Stimulated activated CD8-positive, alpha-beta memory T cell treated with anti-CD3 and anti-CD28 coated beads, Interleukin-7, amount 100 ng/mL, for 1 hour (primary cell): ENCODE data around the gene SERTM1.

Experiments used
- DNase-seq, 2 donors: peaks; one replicate each; pipeline ENCODE4 v3.0.0-alpha.2; 2020; ENCODE audit warnings: low read depth in 2 of 2

SERTM1 gene

DNA sequence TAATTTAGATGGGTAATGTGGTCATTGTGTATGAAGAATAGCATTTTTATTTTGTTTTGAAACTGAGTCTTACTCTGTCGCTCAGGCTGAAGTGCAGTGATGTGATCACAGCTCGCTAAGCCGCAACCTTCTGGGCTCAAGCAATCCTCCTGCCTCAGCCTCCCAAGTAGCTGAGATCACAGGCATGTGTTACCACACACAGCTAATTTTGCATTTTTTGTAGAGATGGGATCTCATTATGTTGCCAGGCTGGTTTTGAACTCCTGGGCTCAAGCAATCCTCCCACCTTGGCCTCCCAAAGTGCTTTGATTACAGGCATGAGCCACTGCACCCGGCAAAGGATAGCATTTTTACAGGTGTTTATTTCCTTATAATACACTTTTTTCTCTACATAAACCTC is 36.6 kb downstream of the SERTM1 start:
- DNase-seq: no peak

DNA sequence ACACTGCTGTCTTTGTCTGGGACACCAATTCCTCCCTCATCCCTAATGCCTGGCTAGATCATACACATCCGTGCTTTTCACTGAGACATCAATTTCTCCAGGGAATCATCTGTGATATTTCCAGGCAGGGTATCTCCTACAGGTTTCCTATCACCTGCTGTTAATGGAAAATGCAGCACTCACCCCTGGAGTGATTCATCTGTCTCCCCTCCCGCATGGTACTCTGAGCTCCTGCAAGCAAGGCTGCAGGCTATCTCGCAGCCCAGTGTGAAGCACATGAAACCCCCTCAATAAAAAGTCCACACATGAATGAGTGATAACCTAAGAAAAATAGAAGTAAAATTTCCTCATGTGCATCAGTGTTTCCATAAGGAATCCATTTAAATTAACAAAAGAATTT is 38.5 kb downstream of the SERTM1 start:
- no peak for DNase-seq

DNA sequence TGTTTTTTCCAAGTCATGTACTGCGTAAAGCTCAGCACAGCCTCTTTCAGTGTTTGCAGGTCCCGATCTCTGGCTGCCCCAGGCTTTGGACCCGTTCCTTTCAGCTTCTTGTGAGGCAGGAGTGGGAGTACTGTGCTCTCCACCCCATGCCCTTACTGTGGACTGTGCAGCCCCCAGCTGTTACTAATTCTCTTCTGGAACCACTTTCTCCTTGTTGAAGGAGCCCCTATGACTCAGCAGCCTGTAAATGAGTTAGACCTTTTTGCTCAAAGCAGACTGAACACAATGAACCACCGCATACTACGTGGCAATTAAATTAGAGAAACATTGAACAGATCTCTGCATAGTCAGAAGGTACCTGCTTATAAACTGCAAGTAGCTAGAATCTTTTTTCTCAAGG is 39.0 kb downstream of the SERTM1 start:
- DNase-seq: no peak

DNA sequence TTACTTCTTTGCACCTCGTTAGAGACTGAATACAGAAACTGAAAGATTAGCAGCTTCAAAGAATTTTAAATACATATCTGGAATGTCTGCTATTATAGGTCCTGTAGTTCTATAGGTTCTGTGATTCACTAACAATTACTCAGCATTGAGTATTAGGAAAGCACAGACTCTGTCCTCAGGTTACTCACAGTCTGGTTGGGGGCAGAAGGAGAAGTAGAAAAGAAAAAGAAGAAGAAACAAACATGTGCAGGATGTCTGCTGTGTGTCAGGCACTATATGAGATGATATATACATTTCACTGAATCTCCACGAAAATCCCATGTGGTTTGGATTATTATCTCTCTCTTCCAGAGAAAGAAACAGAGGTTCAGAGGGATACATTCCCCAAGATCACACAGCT is 40.1 kb downstream of the SERTM1 start:
- DNase-seq: no peak

DNA sequence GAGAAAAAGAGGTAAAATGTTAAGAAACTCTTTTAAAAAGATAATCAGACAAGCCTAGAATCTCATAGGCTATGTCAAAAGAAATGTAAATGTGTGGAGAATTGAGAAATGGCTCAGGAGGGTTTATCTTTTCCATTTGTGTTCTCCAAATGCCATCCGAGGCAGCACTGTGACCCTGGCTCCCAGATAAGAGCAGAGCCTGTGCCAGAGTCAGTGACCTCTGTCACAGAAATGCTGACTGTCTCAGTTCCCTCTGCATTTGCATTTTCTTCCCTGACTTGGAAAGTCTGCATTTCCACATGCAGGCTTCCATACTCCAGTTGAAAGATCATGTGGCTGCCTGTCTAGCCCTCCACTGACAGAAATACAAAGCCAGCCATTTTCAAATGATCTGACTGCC is 42.0 kb downstream of the SERTM1 start:
- no peak for DNase-seq

DNA sequence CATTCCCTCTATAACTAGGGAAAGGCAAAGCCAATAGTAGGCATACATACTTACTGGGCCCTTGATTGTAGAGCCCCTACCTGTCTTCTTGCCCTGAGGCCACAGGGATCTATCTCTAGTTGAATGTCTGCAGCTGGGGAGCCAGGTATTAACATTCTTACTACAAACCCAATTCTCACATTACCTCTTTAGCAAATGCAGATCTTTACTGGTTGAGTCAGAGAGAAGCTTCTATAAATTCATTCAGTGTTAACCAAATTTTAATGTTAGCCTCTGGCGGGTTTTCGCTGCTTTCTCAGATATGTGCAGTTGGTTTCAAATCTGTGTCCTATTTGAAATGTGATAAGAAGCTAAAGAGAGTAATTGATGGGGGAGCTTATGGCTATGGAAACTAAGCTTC is 43.2 kb downstream of the SERTM1 start:
- DNase-seq: no peak

DNA sequence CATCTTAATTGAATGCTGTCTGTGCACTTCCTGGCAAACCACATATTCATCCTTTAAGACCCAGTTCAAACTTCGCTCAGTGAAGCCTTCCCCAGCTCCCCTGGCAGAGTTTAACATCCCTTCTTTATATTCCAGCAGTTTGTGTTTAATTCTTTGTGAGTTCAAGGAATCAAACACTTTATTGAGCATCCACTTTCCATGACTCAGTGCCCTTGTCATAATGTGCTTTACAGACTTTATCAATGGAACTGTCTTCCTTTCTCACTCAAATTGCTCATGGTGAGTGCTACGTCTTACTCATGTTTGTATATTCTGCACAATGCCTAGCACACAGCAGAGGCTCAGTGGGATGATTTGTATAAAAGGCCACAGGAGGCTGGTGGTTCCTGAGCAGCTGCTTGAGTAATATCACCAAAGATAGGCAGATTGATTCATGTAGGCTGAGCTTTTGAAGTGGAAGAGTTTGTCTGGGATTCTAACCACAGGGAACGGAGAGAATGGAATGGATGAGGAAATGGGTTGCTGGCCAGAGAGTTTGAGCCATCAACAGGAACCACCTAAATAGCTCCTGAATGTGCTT is 44.2 kb downstream of the SERTM1 start:
- no peak for DNase-seq

DNA sequence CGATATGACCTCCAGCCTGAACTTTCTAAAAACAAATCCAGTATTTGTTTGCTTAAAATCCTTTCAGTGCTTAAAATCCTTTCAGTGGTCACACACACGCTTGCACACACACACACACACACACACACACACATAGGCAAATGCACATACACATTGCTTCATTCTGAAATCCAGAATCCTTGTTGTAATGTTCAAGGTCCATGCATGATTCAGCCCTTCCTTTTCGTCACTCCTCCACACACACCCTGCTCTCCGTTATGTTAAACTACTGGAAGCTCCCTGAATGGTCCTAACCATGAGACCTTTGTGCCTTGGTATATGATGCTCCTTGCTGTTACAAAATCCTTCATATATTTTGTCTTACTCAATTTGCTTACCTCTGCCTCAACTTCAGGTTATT is 44.9 kb downstream of the SERTM1 start:
- DNase-seq: no peak

DNA sequence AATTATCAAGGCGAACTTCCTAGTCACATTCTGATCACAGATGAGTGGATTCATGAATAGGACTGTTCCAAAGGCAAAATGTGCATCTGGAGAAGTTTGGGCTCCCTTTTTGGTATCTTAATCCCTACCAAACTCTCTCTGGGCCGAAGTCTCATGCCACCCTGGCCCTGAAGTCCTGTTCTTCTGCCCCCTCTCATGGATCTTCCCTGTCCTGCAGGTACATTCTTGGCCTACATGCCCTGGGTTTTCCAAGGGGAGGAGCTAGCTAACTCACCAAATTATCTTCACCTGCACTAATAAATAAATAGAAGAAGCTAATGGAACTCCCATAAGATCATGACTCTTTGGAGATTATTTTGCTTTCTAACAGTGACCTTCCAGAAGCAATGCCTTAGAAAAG is 50.3 kb downstream of the SERTM1 start:
- DNase-seq: no peak

DNA sequence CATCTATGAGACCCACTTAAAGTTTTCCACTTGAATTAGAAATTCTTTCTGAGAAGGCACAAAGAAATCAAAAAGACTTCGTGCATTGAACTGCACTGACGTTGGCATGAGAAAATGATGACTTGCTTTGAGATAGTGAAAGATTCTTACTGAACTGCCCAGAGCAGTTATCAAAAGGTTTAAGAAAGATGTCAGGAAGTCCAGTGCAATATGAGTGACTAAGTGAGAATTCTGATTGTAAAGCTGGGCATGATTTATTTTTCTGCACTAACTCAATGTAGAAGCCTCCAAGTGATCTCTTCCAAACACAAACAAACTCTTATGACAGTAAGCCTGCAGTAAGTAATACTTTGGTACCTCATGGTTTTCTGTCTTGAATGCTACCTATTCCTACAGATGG is 52.1 kb downstream of the SERTM1 start:
- DNase-seq: no peak

DNA sequence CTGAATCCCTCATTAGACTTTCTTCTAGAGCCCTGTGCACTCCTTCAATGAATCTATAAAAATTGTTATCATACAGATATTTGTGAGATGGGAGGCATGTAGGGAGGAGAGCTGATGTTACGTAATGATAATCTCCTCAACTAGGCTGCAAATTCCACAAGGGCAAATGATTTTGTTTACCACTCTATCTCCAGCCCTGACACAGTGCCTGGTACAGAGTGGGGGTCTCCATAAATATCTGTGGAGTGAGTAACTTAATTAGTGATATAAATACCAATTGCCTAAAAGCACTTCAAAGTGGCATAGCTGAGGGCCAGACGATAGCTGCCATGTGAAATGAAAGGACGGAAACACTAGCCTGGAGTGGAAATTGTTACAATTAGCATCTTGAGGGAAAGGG is 54.2 kb downstream of the SERTM1 start:
- no peak for DNase-seq

DNA sequence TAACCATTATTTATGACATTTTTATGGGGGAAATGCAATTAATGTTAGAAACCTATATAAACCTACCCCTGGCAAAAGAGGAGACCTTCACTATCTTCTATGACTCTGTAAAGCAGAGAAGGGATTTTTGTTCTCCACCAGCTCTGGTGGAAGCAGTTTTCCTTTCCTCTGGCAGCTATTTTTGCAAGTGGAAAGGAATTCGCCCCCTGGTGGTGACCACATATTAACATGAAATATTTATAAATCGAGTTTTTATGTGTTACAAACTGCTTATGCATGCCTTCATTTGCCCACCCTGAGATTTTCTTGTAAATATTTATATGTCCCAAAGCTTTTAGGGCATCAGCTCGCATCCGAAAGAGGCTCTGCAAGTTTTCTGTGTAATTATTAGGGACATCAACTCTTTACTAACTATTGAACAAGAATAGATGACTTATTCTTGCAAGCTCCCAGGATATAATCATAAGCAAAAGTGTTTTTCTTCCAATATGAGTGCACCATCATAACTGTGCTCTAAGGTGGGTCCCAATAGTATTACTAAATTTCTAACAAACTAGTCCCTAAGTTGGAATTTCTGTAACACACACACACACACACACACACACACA is 62.4 kb downstream of the SERTM1 start:
- DNase-seq: no peak

DNA sequence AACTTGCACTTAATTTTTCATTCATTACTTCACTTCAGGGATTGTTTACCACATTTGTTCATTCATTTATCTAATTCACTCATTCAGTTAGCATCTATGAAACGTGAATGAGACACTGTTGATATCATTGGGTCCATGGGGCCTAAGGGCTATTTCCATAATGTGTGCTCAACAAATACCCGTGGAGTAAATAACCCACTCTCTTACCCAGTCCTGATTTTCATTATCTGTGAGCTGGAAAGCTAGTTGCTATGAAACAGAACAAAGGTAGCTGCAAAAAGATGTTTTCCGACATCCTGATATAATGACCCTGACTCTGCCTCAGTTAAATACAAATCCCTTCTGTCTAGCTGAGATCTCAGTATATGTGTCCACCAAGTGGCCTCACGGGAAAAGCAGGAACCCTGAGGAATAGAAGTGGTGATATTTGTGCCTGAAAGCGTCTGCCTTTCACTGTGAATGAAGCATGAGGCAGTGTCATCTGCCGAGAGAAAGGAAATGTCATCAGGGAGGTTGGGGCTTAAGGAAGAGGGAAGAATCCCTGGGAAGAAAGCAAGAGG is 63.8 kb downstream of the SERTM1 start:
- no peak for DNase-seq

DNA sequence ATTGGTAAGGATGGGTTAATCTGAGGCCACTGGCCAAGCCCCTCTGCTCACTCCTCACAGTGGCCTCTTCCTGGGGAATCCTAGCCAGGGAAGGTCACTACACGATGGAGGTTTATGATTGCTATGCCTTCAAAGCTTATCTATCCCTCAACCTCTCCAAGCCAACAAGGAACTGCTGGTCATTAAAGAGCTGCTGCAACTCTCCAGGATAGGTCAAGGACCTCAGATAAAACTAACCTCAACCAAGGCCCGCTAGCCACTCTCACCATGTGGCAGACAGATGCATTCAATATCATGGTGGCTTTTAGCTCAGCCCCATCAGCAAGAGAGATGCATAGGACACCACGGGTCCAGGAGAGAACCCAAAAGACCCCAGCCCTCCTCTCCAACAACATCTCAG is 71.6 kb downstream of the SERTM1 start:
- no peak for DNase-seq

DNA sequence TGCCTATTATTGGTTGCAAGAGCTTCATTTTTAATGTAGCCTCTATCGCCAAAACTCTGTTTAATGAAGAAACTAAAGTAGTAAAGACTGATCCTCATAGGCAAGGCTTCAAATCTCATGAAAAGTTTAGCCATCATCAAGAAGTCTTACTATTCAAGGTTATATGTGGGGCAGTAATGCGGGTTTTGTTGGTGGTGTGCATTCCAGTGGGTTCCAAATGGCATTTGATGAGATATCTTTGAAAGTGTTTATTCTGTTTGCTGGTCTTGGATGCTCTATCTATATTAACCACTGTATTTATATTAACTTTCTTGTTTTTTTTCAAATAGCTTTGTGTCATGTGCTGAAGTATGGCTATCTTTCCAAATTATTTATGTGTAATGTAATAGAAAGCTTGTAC is 72.2 kb downstream of the SERTM1 start:
- DNase-seq: no peak
